ENCODE measurements around the gene CYP2C8. TPM values are rescaled to one million over a fixed set of nuclear protein-coding genes. Genes with fewer than 3 reads are reported as not detected.
"Not testable (repeated sequence)": the region's sequence is repeated elsewhere in the genome, so short reads cannot be mapped to it uniquely, and the experiment has no call there.

Gene CYP2C8
- total RNA-seq, result 0.21 TPM in 1 of 2 replicates, not detected in the other

GRCh38 chr10:95069286-95069685, at the start of gene CYP2C8:
CYP2C8 (minus strand) TSS chr10:95069497; CDS start chr10:95069402, 95 bp downstream.
- no peak for DNase-seq (ENCODE audit: low read depth)
- no peak for TF ChIP-seq CTCF (IDR thresholded peaks at IDR 0.05; ENCODE audit: insufficient read depth, low read length, poor library complexity, severe bottlenecking)
- no peaks in the 10 kb centered on the region for H3K36me3 ChIP-seq (ENCODE audit: control insufficient read depth, insufficient read depth, low read length)
- no peaks in the 10 kb centered on the region for H3K27me3 ChIP-seq (ENCODE audit: control insufficient read depth, insufficient read depth, low read length)
- H3K4me3 ChIP-seq (ENCODE audit: low read depth, low read length), result no peak within 1 kb of the TSS

- no peaks in the 10 kb centered on the region for H3K27me3 ChIP-seq (ENCODE audit: control insufficient read depth, insufficient read depth, low read length)
- no peak for TF ChIP-seq CTCF (IDR thresholded peaks at IDR 0.05; ENCODE audit: insufficient read depth, low read length, poor library complexity, severe bottlenecking)
- H3K36me3 ChIP-seq (ENCODE audit: control insufficient read depth, insufficient read depth, low read length), result no peaks in the 10 kb centered on the region
- H3K4me3 ChIP-seq (ENCODE audit: low read depth, low read length), result no peak overlapping the region
- DNase-seq (ENCODE audit: low read depth), result no peak
These were observed 47.6 kb upstream of the CYP2C8 start for GRCh38 chr10:95116869-95117269.

- not testable (repeated sequence) for H3K4me3 ChIP-seq (ENCODE audit: low read depth, low read length); DNase-seq (ENCODE audit: low read depth); H3K36me3 ChIP-seq (ENCODE audit: control insufficient read depth, insufficient read depth, low read length); H3K27me3 ChIP-seq (ENCODE audit: control insufficient read depth, insufficient read depth, low read length)
These were observed 41.5 kb upstream of the CYP2C8 start for GRCh38 chr10:95110823-95111222.

- no peak for DNase-seq (ENCODE audit: low read depth)
- no peak overlapping the region for H3K4me3 ChIP-seq (ENCODE audit: low read depth, low read length)
- H3K36me3 ChIP-seq (ENCODE audit: control insufficient read depth, insufficient read depth, low read length), result no peaks in the 10 kb centered on the region
- H3K27me3 ChIP-seq (ENCODE audit: control insufficient read depth, insufficient read depth, low read length), result no peaks in the 10 kb centered on the region
- no peak for TF ChIP-seq CTCF (IDR thresholded peaks at IDR 0.05; ENCODE audit: insufficient read depth, low read length, poor library complexity, severe bottlenecking)
These were observed 28.5 kb upstream of the CYP2C8 start for GRCh38 chr10:95097805-95098204.

- no peaks in the 10 kb centered on the region for H3K27me3 ChIP-seq (ENCODE audit: control insufficient read depth, insufficient read depth, low read length)
- no peak for DNase-seq (ENCODE audit: low read depth)
- H3K36me3 ChIP-seq (ENCODE audit: control insufficient read depth, insufficient read depth, low read length), result no peaks in the 10 kb centered on the region
- no peak overlapping the region for H3K4me3 ChIP-seq (ENCODE audit: low read depth, low read length)
- TF ChIP-seq CTCF (IDR thresholded peaks at IDR 0.05; ENCODE audit: insufficient read depth, low read length, poor library complexity, severe bottlenecking), result no peak
These were observed 26.8 kb upstream of the CYP2C8 start for GRCh38 chr10:95096143-95096542.

- DNase-seq (ENCODE audit: low read depth); H3K4me3 ChIP-seq (ENCODE audit: low read depth, low read length); H3K27me3 ChIP-seq (ENCODE audit: control insufficient read depth, insufficient read depth, low read length); H3K36me3 ChIP-seq (ENCODE audit: control insufficient read depth, insufficient read depth, low read length): not testable (repeated sequence)
These were observed 10.3 kb upstream of the CYP2C8 start for GRCh38 chr10:95079626-95080025.

- TF ChIP-seq CTCF (IDR thresholded peaks at IDR 0.05; ENCODE audit: insufficient read depth, low read length, poor library complexity, severe bottlenecking), result no peak
- Histone ChIP-seq H3K27me3 (ENCODE audit: control insufficient read depth, insufficient read depth, low read length) (no peaks in the 10 kb centered on the region), H3K4me3 (ENCODE audit: low read depth, low read length) (no peak overlapping the region), H3K36me3 (ENCODE audit: control insufficient read depth, insufficient read depth, low read length) (no peaks in the 10 kb centered on the region)
- no peak for DNase-seq (ENCODE audit: low read depth)
These were observed 8.3 kb upstream of the CYP2C8 start for GRCh38 chr10:95077556-95077955.
